ENCODE results near the gene BCL2L15.
A peak's percentile ranks its signal among the peaks of the same experiment; 100 is the strongest.
"Not testable (repeated sequence)": the region's sequence is repeated elsewhere in the genome, so short reads cannot be mapped to it uniquely, and the experiment has no call there.

BCL2L15 gene

DNA sequence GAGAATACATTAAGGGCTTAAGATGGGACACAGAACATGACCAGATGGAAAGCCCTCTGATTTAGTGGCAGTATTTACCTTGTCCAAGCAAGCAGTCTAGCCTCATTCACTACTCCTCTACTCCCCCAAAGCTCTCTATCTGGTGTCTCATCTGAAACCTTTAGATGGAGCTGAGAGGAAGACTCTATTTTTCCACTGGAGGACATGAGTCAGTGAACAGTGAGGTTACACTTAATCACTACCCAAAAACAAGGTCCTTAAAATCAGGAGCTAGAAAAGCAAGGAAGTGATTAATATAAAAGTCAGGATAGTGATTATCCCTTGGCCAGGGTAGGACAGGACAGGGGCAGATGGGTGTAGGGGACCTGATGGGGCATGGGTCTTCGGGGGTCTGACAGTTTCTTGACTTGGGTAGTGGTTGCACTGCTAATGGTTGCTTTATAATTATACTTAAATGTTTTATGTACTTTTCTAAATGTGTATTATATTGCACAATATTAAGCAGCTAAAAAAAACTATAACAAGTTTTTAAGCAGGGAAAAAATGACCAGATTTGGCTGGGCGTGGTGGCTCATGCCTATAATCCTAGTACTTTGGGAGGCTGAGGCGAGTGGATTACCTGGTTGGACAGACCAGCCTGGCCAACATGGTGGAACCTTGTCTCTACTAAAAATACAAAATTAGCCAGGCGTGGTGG, 18.8 kb downstream of the BCL2L15 start:
- DNase-seq: no peak

DNA sequence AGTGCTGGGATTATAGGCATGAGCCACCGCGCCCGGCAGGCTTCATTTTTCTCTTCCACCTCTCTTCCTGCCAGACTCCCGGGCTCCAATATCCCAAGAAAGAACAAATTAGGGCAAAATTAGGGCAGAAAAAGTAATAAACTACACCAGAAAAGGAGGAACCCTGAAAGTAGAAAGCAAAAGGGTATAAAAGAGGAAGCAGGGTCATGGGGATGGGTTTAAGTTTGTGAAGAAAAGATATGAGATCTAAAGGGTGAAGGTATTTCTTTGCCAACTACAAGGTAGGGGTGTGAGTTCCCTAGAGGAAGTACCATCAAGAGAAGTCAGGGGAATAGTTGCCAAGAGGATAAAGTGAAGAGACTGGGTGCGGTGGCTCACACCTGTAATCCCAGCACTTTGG, 25.7 kb downstream of the BCL2L15 start:
- DNase-seq: no peak

DNA sequence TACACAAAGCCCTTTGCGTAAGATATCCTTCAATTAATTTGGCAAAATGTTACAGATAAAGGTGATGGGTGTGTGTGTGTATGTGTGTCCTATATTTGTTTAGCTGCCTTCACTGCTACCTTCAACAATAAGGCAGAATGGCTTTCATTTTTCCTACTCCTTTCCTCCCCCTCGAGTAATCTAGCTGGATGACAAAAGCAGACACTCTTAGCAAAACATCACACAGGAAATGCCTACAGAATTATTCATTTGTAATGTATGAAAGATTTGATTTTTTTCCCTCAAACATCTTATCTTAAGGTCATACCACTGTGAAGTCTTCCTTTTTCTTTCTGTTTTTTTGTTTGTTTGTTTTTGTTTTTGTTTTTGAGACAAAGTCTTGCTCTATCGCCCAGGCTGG, 26.5 kb downstream of the BCL2L15 start:
- no peak for DNase-seq

DNA sequence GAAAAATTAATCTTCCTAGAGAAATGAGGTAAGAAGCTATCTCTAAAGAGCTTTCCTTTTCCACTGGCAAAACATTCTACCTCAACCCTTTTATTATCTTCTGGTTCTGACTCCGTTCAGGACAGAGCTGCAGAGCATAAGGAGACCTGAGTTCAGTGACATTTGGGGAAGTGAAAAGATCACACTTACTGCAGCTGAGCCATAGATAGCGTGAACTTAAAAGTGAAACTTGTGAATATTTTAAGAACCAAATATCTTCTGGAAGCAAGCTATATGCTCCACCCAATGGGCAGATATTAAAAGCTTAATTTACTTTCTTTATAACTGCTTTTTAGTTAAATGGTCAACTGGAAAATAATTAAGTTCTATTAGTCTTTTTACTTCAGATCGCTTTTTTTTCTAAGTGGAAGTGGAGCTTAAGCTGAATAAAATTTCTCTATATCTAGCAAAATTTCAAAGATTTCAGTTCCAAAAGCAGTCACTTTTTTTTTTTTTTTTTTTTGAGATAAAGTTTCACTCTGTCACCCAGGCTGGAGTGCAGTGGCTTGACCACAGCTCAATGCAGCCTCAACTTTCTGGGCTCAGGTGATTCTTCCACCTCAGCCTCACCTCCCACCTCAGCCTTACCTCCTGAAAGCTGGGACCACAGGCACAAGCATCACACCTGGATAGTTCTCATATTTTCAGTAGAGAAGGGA, 27.8 kb downstream of the BCL2L15 start:
- DNase-seq: no peak

DNA sequence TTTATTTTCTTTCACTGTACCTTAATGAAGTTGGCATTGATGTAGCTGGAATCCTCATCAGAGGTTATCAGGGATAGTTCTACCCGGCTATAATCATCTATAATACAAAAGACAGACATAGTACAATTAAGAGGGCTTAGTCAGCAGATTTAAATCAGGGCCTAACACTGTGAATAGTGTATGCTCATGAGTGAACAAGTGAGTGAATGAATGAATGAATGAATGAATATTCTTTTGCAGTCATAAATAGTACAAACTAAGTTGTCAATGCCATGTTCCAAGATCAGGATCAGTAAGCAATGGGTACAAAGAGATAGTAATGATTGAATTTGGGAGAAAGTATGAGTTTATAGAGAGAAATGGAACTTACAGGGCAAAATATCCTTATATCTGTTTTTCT, 28.4 kb downstream of the BCL2L15 start:
- no peak for DNase-seq

DNA sequence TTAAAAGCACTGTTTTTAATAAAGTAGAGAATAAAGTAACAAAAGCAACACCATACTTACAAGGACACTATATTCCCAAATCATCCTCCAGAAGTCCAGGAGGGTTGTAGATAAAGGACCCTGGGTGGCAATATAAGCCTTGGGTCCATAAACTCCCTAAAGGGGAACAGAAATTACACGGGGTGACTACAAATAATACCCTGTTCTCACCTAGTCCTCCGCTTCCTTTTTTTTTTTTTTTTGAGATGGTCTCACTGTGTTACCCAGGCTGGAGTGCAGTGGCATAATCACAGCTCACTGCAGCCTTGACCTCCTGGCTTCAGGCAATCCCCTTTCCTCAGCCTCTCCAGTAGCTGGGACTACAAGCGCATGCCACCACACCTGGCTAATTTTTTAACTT, 29.0 kb downstream of the BCL2L15 start:
- no peak for DNase-seq

DNA sequence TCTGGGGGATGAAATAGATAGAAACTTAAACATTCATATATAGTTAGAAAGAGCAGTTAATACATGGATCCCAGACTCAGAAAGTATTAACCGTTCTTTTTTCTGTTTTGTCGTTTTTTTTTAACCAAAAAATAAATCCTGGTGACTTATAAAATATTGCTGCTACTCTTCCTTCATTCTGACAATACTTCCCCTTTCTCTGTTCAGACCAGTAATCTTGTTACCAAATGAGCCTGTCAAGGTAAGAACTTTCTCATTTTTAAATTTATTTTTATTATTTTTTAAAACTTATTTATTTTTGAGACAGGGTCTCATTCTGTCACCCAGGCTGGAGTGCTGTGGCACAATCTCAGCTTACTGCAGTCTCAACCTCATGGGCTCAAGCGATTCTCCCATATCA, 29.6 kb downstream of the BCL2L15 start:
- DNase-seq: no peak

DNA sequence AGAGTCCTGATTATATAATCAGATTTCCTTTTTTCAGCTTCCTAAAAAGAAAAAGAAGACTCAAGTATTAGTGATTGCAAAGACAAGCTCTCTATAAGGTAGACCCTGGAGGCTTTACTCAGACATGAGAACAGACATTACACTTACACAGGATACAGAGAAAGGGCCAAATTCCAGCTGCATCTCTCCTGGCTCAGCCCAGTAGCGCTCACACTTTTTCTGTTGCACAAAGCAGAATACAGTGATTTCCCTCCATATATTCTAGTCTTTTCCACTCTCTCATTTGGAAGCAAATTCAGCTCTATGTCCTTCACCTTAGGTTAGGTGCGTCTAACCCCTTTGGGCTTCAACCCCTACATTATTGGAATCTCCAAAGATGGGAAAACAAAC, 31.0 kb downstream of the BCL2L15 start:
- no peak for DNase-seq

DNA sequence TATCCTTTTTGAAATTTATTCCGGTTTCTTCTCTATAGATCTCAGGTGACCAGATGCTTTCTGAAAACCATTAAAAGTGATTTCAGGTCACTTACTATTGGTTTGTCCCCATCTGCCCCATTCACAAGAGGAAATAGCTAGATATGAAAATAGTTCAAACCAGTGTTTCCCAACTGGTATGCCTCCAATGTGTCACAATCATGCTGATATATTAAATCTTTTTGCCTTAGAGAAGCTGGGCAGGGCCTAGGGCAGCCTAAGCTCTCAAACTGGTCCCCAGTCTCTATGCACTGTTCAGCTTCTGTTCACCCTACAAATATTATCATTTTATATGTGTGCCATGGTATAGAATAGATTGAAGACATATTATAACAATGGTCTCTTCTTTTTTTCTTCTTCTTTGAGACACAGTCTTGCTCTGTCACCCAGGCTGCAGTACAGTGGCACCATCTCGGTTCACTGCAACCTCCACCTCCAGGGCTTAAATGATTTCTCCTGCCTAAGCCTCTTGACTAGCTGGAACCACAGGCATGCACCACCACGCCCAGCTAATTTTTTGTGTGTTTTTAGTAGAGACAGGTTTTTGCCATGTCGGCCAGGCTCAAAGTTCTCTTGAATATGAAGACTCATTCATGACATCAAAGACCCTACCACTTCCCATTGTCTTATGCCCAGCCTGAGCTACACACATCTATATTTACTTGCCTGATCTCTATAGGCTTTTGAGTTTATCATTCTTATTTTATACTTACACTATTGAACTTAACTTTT, 31.6 kb downstream of the BCL2L15 start:
- DNase-seq: no peak

DNA sequence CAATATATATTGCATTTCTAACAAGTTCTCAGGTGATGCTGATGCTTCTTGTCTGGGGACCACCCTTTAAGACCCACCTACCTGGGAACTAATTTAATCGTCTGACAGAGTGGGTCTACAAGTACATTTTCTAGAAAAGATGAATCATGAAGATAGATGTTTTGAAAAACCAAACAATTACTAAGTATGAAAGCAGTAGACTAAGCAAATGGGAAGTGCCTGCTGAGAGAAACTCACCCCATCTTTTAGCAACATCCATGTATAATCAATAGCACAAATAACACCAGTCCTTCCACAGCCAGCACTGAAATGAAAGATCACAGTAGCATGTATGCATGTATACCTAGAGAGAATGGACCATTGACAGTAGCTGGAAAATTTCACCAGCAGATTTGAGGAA, 33.1 kb downstream of the BCL2L15 start:
- no peak for DNase-seq

DNA sequence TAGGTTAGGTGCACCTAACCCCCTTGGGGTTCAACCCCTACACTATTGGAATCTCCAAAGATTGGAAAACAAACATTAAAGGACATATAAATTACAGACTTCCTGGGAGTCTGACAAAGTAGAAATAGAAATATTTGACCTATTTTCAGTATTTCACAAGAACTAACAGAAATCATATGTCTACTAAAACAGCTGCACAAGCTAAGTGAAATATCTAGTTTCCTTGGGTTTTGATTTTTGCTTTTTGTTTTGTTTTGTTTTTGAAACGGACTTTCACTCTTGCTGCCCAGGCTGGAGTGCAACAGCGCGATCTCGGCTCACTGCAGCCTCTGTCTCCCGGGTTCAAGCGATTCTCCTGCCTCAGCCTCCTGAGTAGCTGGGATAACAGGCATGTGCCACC, 34.7 kb downstream of the BCL2L15 start:
- DNase-seq: not testable (repeated sequence)

DNA sequence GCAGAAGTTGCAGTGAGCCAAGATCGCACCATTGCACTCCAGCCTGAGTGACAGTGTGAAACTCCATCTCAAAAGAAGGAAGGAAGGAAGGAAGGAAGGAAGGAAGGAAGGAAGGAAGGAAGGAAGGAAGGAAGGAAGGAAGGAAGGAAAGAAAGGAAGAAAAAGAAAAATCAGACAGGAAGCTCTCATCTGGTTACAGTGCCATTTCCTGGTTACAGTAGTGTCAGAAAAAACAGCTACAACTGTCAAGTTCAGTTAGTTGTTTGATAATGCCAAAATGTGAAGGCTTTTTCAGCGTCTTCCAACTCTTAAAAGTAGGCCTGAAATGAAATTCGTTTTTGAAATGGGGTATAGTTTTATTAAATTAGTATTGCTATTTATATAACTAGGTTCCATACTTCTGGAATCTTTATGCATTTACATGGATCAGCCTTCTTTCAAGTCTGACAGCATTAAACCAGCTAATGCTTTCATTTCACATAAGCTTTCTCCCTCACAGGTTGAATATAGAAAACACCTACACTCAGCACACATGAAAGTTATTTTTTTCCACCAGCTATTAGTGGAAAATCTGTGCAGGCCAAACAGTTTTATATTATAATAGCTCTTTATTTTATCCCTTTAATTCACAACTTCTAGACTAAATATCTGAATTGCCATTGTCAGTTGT, 37.1 kb downstream of the BCL2L15 start:
- DNase-seq: no peak

DNA sequence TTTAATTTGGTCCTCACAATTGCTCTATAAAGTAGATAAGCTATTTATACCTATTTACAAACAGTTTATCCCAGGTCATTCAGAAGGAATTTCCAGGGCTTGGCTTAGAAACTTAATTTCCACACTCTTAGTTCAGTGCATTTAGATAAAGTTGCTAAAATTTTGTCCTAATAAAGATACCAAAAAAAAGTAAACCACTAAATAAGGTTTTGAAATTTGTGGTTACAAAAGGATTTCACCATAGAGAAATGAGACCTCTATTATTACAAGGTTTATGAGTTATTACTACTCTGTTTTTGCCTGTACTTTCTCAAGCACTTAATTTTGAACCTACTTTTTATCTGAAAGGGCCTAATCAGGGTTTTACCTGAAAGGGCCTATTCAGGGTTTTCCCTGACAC, 38.3 kb downstream of the BCL2L15 start:
- no peak for DNase-seq

DNA sequence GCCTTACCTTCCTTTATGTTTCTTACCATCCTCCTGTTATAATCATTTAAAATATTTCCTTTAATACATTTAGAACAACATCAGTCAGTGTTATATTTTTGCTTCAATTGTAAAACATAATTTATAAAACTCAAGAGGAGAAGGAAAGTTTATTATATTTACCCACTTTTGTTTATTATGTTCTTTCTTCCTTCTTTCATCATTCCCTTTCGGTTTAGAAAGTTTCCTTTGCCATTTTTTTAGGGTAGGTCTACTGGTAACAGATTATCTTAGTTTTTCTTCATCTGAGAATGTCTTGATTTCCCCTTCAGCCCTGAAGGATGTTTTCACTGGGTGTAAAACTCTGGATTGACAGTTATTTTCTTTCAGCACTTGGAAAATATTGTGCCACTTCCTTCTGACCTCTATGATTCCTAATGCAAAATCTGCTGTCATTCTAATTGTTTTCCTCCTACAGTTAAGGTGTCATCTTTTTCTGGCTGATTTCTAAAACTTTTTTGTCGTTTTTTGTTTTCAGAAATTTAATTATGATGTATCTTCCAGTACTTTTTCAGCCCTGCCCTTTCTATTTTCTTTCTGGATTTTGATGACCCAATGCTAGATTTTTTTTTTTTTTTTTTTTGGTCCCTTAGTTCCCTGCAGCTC, 40.9 kb downstream of the BCL2L15 start:
- no peak for DNase-seq

DNA sequence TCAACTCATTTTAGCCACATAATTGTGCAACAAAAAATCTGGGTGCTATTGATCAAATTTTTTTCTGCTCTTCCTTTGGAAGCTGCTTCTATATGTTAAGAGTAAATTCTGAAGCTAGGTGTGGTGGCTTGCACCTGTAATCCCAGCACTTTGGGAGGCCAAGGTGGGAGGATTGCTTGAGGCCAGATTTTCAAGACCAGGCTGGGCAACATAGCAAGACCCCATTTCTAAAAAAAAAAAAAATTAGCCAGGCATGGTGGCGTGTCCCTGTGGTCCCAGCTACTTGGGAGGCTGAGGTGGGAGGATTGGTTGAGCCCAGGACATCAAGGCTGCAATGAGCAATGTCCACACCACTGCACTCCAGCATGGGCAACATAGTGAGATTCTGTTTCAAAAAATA, 50.8 kb downstream of the BCL2L15 start:
- no peak for DNase-seq

DNA sequence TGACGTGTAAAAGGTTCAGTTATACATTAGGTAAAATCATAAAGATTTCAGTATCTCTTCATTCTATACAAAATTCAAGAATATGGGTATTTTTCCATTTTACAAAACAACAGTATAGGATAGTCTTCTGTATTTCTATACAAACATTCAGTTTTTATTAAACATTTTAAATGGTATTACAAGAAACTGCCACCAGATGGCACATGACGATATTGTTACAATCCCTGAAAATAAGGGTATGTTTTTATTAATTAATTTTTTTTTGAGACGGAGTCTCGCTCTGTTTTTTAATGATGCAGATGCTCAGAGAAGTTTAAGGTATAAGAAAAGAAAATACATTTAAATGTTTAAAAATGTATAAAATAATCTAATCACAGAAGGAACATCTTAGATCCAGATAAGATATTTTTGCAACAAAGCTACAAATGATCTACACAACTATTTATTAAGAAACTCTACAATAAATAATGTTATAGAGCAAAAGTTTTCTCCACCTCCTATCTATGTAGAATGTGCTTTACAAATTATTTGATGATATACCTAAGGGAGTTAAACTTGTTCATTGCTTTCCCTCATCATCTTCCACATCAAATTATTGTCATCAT, 51.6 kb downstream of the BCL2L15 start:
- peak; percentile 28 for DNase-seq

DNA sequence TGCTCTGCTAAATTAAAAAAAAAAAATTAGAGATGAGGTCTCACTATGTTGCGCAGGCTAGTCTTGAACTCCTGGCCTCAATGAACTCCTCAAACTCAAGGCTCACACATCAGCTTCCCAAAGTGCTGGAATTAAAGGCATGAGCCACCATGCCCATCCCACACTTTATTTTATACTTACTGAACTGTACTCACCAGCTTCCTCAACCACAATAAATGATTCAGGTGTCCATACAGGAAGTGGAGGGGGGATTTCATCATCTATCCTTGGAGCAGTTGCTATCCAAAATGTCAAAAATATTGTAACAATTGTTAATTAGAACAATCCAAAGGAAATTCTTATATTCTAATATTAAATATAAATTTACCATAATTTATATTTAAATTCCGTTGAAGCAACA, 52.7 kb downstream of the BCL2L15 start:
- no peak for DNase-seq

Data from NCI-H2227 treated with DMSO at 0.1 percent for 48 hours (cell line).